Activated naive CD4-positive, alpha-beta T cell treated with anti-CD3 and anti-CD28 coated beads, Interleukin-2, amount 50 U/mL, for 72 hours (primary cell): ENCODE data around the gene TMC4. TPM values are rescaled to one million over a fixed set of nuclear protein-coding genes. Genes with fewer than 3 reads are reported as not detected.
A peak's percentile ranks its signal among the peaks of the same experiment; 100 is the strongest.
"Not testable (repeated sequence)": the region's sequence is repeated elsewhere in the genome, so short reads cannot be mapped to it uniquely, and the experiment has no call there.

Experiments
- ATAC-seq, 2 donors: fragments of 150-1000 bp; cut with Tn5 transposase; 2 replicates each; pipeline ENCODE4 v1.10.0; 2021; ENCODE audit warnings: mild to moderate bottlenecking in 2 of 2, moderate library complexity in 2 of 2
- DNase-seq, 2 donors: peaks; one replicate each; pipeline ENCODE4 v3.0.0; 2021 to 2022; ENCODE audit warnings: low spot score in 2 of 2
- H3K27ac Mint-ChIP-seq, 2 donors: one replicate each; pipeline ENCODE4 v1.8.0; 2022; ENCODE audit warnings: mild to moderate bottlenecking in 2 of 2, mixed read lengths in 2 of 2
- H3K36me3 Mint-ChIP-seq, 2 donors: one replicate each; pipeline ENCODE4 v1.8.0; 2022; ENCODE audit warnings: mixed read lengths in 2 of 2
- H3K9me3 Mint-ChIP-seq, 2 donors: one replicate each; pipeline ENCODE4 v1.8.0; 2022; ENCODE audit warnings: mixed read lengths in 2 of 2
- total RNA-seq, 2 donors: library from RNA; stranded (reverse); gene quantifications; one replicate each; pipeline ENCODE4 v1.2.3, GENCODE V29; 2022

The TMC4 gene
- total RNA-seq, 2 donors from 2014 or later: not detected

GRCh38 chr19:54207676-54207982 is 34.7 kb upstream of the TMC4 start:
- Mint-ChIP-seq H3K27ac (peak overlapping the region; percentile 81 to 91), H3K9me3 (no peaks in the 10 kb centered on the region), H3K36me3 (peaks cover 28 to 68% of the 10 kb centered on the region in 2 donors)
- ATAC-seq (peak; percentile 13 to 16), DNase-seq (no peak)

GRCh38 chr19:54207193-54207592 is 34.2 kb upstream of the TMC4 start:
- peak overlapping the region; percentile 81 to 91 for H3K27ac Mint-ChIP-seq
- not testable (repeated sequence) for ATAC-seq, DNase-seq, H3K9me3 Mint-ChIP-seq
- peaks cover 31 to 70% of the 10 kb centered on the region in 2 donors for H3K36me3 Mint-ChIP-seq

- DNase-seq: no peak
- Mint-ChIP-seq H3K36me3 (peaks cover 35 to 74% of the 10 kb centered on the region in 2 donors), H3K9me3 (no peaks in the 10 kb centered on the region), H3K27ac (peak overlapping the region; percentile 81 to 91)
- ATAC-seq: no peak
Observed at GRCh38 chr19:54206831-54207177, 33.8 kb upstream of the TMC4 start.

GRCh38 chr19:54206030-54206830 is 33.3 kb upstream of the TMC4 start:
- Mint-ChIP-seq H3K27ac (peak overlapping the region; percentile 81 to 91), H3K9me3 (no peaks in the 10 kb centered on the region), H3K36me3 (peaks cover 40 to 78% of the 10 kb centered on the region in 2 donors)
- ATAC-seq (no peak), DNase-seq (no peak)

- H3K36me3 Mint-ChIP-seq: peaks cover 43 to 77% of the 10 kb centered on the region in 2 donors
- H3K27ac Mint-ChIP-seq: peak overlapping the region; percentile 61 to 88
- no peak for ATAC-seq
Observed at GRCh38 chr19:54204767-54205468, 32.0 kb upstream of the TMC4 start.

GRCh38 chr19:54203151-54203611 is 30.2 kb upstream of the TMC4 start:
- DNase-seq (no peak), ATAC-seq (no peak)
- Mint-ChIP-seq H3K9me3 (no peaks in the 10 kb centered on the region), H3K36me3 (peaks cover 43 to 69% of the 10 kb centered on the region in 2 donors), H3K27ac (peak overlapping the region; percentile 56 to 100)

More at GRCh38 chr19:54204767-54205468, 32.0 kb upstream of the TMC4 start:
- DNase-seq: no peak
- no peaks in the 10 kb centered on the region for H3K9me3 Mint-ChIP-seq

- Mint-ChIP-seq H3K9me3 (no peaks in the 10 kb centered on the region), H3K36me3 (peaks cover 43 to 58% of the 10 kb centered on the region in 2 donors), H3K27ac (peak overlapping the region; percentile 93 to 100)
- no peak for ATAC-seq
- DNase-seq: no peak
Observed at GRCh38 chr19:54201980-54202379, 29.0 kb upstream of the TMC4 start.

- H3K27ac Mint-ChIP-seq: peak overlapping the region; percentile 93 to 100
- no peaks in the 10 kb centered on the region for H3K9me3 Mint-ChIP-seq
- H3K36me3 Mint-ChIP-seq: peaks cover 43 to 52% of the 10 kb centered on the region in 2 donors
- DNase-seq: no peak
- ATAC-seq: no peak
Observed at GRCh38 chr19:54201172-54201701, 28.3 kb upstream of the TMC4 start.

GRCh38 chr19:54199401-54199800 is 26.4 kb upstream of the TMC4 start:
- peak overlapping the region; percentile 88 to 93 for H3K27ac Mint-ChIP-seq

GRCh38 chr19:54197121-54197520 is 24.2 kb upstream of the TMC4 start:
- H3K27ac Mint-ChIP-seq: no peak overlapping the region
- H3K9me3 Mint-ChIP-seq: no peaks in the 10 kb centered on the region
- peaks cover 16 to 17% of the 10 kb centered on the region in 2 donors for H3K36me3 Mint-ChIP-seq
- DNase-seq: no peak
- ATAC-seq: no peak

More at GRCh38 chr19:54199401-54199800, 26.4 kb upstream of the TMC4 start:
- no peak for ATAC-seq
- H3K36me3 Mint-ChIP-seq: peaks cover 32 to 40% of the 10 kb centered on the region in 2 donors
- H3K9me3 Mint-ChIP-seq: no peaks in the 10 kb centered on the region
- DNase-seq: no peak

GRCh38 chr19:54196536-54196935 is 23.6 kb upstream of the TMC4 start:
- DNase-seq (no peak), ATAC-seq (no peak)
- H3K9me3 Mint-ChIP-seq: no peaks in the 10 kb centered on the region
- H3K36me3 Mint-ChIP-seq: peaks cover 11% of the 10 kb centered on the region in 2 donors
- H3K27ac Mint-ChIP-seq: no peak overlapping the region

- H3K36me3 Mint-ChIP-seq, DNase-seq, H3K27ac Mint-ChIP-seq, ATAC-seq, H3K9me3 Mint-ChIP-seq: not testable (repeated sequence)
Observed at GRCh38 chr19:54194463-54194862, 21.5 kb upstream of the TMC4 start.

GRCh38 chr19:54193011-54193410 is 20.1 kb upstream of the TMC4 start:
- Mint-ChIP-seq H3K27ac (no peak overlapping the region), H3K36me3 (peaks cover 0 to 6% of the 10 kb centered on the region in 2 donors), H3K9me3 (no peaks in the 10 kb centered on the region)
- DNase-seq (no peak), ATAC-seq (no peak)

GRCh38 chr19:54191811-54192453 is 19.0 kb upstream of the TMC4 start:
- no peaks in the 10 kb centered on the region for H3K9me3 Mint-ChIP-seq
- peak overlapping the region; percentile 95 to 98 for H3K27ac Mint-ChIP-seq
- peaks cover 4 to 15% of the 10 kb centered on the region in 2 donors for H3K36me3 Mint-ChIP-seq
- ATAC-seq (no peak), DNase-seq (no peak)

GRCh38 chr19:54191011-54191810 is 18.3 kb upstream of the TMC4 start, which contains the start of gene TSEN34:
TSS of gene TSEN34 (plus strand) at chr19:54191308. CDS start at chr19:54191365, 57 bp downstream.
- DNase-seq (peak; percentile 90 to 92), ATAC-seq (peak; percentile 13 to 36)
- Mint-ChIP-seq H3K27ac (peak within 1 kb of the TSS; percentile 95 to 100), H3K9me3 (no peaks in the 10 kb centered on the region), H3K36me3 (peaks cover 11 to 18% of the 10 kb centered on the region in 2 donors)

- DNase-seq (peak; percentile 99 to 100), ATAC-seq (peak; percentile 65 to 70)
- Mint-ChIP-seq H3K9me3 (no peaks in the 10 kb centered on the region), H3K36me3 (peaks cover 11 to 18% of the 10 kb centered on the region in 2 donors), H3K27ac (peak overlapping the region; percentile 95 to 100)
Observed at GRCh38 chr19:54190503-54191010, 17.6 kb upstream of the TMC4 start.
